Epidermal melanocyte (primary cell): ENCODE data around the gene PLEKHA4.
"Not testable (repeated sequence)": the region's sequence is repeated elsewhere in the genome, so short reads cannot be mapped to it uniquely, and the experiment has no call there.

Source experiments
- DNase-seq: peaks from one replicate; pipeline ENCODE4 v3.0.0; 2011; ENCODE audit warnings: low spot score; ENCODE audit not compliant: insufficient read length

Gene PLEKHA4

DNA sequence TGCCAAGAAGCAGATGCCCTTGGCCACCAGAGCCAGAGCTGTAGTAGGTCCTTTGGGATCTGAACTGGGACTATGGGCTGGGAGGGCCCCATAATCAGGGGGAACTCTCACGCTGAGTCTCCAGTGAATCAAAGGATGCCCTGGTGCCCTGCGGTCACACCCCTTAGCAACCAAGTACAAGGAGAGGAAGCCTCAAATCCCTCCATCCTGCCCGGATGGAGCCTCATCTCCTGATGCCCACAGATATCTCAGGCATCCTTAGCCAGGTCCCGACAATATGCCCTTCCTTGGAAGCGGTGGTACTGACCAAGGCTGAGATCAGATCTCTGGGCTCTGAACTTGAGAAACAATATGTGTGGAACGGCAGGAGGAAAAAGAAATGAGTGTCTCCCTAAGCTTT is 1.7 kb downstream of the PLEKHA4 start:
- no peak for DNase-seq

DNA sequence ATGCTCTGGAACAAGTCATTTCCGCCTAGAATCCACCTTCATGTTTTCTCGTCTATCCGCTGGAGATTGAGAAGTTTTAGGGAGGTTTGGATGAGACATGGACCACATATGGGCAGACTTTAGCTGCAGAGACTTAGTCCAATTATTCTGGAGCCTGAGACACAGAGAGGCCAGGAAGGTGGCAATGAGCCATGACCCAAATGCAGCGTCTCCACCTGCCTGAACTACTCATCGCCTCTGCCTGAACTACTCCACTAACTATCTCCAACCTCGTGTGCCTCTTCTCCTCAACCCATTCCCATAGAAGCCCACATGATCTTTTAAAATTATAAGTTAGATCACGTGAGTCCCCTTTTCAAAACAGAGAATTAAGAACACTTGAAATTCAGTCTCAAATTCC is 5.6 kb downstream of the PLEKHA4 start:
- DNase-seq, result no peak

- no peak for DNase-seq
These were observed 7.1 kb downstream of the PLEKHA4 start for GRCh38 chr19:48861313-48861712.

GRCh38 chr19:48859711-48860572 is 8.5 kb downstream of the PLEKHA4 start:
- DNase-seq, result no peak

DNA sequence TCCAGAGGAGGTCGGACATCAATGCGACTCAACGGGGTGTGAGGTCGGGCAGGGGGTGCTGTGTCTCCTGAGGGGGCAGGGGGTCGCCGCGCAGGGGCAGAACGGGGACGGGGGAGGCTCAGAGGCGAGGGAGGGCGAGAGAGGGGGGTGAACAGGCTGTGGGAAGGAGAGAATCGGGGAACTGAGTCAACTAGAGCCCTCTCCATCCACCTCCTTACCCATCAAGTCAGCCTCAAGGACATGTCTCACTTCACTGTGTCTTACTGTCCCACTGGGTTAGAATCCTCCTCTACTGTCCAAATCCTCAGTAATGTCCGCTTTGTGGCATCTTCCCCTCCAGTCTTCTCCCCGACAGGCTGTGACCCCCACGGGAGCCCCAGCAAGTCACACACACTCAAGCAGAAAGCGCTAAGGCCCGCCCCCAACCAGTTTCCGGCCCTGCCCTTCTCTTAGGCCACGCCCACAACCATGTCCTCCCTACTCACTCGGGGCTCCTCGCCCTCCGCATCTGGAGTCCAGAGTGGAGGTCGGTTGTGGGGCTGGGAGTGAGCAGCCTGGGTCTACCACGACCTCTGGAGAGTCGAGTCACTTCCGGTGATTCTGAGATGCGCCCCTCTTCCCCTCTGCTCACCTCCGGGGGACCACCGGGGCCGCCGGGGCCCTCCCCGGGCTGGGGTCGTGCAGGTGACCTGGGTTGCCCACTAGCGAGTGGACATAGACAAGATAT is 9.3 kb downstream of the PLEKHA4 start:
- no peak for DNase-seq

DNA sequence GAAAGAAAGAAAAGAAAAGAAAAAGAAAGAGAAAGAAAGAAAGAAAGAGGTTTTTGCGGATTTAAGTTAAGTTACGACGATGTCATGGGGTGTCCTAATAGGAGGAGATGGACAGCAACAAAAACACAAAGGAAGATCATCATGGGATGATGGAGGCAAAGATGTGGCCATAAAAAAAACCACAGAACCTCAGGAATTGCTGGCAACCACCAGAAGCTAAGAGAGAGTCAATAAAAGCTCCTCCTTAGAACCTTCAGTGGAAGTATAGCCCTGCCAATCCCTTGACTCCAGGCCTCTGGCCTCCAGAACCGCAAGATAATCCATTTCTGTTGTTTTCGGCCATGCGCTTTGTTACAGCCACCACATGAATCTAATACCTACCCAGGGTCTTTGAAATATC is 11.5 kb downstream of the PLEKHA4 start:
- DNase-seq, result no peak

- no peak for DNase-seq
These were observed 14.3 kb downstream of the PLEKHA4 start for GRCh38 chr19:48854103-48854502.

DNA sequence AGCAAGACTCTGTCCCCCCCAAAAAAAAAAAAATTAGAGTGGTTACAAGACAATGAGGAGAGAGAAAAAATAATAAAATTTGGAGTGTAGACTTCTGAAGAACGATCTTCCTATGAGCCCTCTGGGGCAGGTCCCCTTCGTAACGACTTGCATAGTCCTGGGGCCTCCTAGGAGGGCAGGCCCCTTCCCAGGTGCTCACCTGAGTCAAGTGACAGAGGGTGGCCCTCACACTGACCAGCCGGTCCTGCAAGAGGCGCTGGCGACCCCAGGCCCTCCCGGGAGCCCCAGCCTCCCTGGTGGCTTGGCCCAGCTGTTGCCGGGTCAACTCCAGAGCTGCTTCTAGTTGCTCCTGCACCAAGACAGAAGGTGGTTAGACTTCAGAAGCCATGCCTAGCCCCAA is 14.9 kb downstream of the PLEKHA4 start:
- DNase-seq, result no peak

DNA sequence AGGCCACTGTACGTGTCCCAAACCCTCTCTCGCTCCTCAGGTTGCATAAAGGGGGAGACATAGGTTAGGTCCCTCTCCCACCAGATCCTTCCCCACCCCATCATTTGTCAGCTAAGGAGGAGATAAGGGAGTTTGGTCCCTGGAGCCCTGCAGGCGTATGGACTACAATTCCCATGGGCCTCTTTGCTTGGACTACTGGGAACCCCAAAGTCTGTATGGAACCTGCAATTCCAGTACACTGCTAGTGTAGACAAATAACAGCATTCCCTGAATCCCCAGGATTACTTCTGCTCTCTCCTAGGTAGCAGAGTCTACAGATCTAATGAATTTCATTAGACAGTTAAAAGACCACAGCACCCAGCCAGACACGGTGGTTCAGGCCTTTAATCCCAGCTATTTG is 16.1 kb downstream of the PLEKHA4 start:
- DNase-seq, result no peak

- not testable (repeated sequence) for DNase-seq
These were observed 21.8 kb downstream of the PLEKHA4 start for GRCh38 chr19:48846659-48847058.

DNA sequence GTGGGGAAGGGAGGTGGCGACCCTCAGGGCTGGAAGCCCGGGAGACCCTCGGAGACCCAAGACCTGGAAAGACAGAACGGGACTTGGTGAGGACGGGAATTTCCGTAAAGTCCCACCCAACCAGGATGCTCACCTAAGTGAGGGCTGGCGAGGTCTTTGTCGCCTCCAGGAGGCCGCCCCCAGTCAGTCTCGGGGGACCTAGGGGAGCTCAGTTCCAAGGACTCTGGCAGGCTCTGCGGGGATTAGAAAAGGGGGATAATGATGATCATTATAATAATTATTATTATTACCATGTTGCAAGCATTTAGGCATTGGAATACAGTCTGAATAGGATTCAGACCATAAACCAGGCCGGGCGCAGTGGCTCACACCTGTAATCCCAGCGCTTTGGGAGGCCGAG is 23.0 kb downstream of the PLEKHA4 start:
- no peak for DNase-seq

- DNase-seq, result peak; percentile 20
These were observed 23.9 kb downstream of the PLEKHA4 start for GRCh38 chr19:48844472-48844871.

- peak; percentile 31 for DNase-seq
These were observed 25.6 kb downstream of the PLEKHA4 start for GRCh38 chr19:48842789-48843162.

- no peak for DNase-seq
These were observed 26.8 kb downstream of the PLEKHA4 start for GRCh38 chr19:48841571-48841970.

- DNase-seq, result no peak
These were observed 27.4 kb downstream of the PLEKHA4 start for GRCh38 chr19:48841047-48841446.

DNA sequence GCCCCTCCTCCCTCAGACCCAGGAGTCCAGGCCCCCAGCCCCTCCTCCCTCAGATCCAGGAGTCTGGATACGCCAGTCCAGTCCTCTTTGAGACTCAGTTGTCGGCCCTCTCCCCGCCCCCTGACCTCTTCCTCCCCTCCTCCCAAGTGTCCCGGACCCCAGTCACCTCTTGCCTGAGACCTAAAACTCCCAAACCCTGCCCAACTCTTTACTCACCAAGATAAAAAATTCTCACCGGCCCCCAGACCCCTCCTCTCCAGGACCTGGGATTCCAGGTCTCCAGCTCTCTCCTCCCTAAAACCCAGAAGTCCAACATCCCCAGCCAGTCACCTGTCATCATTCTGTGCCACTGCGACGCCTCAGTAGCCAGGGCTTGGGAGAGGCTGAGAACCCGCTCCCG is 30.7 kb downstream of the PLEKHA4 start:
- no peak for DNase-seq

DNA sequence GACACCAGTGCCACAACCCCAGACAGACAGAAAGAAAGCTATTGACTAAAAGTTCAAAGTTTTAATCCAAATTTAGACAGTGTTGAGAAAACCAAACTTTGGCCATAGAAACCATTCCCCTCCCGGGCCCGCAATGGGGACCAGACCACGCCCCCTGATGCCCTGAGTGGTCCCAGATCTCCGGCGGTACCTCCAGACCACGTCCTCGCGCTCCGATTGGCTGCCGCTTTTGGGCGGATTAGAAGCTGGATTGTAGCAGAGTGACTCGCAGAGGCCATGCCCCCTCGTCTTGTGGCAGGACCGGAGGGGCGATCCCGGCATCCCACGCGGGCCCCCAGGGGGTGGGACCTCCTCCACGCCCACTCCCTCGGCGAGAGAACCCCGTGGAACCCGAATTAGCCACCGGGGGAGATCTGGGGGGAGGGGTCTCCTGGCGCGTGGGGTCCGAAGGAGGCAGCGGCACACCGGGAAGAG is 31.3 kb downstream of the PLEKHA4 start:
- peak; percentile 94 for DNase-seq

DNA sequence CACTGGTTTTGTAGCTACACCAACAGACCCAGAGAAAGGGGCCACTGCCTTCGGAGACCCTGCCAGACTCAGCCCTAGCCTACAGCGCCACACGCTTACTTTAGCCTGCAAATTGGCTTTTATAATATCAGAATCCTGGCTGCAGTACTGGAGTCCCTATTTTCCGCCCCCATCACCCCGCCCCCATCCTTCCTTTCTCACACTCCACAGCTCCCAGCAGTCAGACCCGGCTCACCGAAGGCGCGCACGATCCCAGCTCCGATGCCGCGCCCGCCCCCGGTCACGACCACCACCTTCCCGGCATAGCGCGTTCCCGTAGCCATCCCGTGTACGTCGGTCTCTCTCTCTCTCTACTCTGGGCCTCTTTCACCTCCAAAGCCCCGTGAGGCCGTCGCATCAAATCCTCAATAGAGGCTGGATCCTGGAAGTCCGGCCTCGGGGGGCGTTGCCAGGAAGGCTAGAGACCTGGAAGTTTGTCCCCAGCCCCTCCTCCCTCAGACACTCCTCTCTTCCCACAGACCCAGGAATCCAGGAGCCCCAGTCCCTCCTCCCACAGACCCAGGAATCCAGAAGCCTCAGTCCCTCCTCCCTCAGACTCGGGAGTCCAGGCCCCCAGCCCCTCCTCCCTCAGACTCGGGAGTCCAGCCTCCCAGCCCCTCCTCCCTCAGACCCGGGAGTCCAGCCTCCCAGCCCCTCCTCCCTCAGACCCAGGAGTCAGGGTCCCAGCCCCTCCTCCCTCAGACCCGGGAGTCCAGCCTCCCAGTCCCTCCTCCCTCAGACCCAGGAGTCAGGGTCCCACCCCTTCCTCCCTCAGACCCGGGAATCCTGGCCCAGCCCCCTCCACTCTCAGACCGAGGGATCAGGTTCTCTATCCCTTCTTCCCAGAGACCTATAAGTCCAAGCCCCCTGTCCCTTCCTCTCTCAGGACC is 32.1 kb downstream of the PLEKHA4 start, which contains the start of gene HSD17B14:
HSD17B14 (minus strand) TSS at position 403 of the 929 bp plus-strand sequence; CDS start at position 323, 80 bp downstream.
- no peak for DNase-seq

- peak; percentile 80 for DNase-seq
These were observed 32.7 kb downstream of the PLEKHA4 start for GRCh38 chr19:48835734-48836088.

DNA sequence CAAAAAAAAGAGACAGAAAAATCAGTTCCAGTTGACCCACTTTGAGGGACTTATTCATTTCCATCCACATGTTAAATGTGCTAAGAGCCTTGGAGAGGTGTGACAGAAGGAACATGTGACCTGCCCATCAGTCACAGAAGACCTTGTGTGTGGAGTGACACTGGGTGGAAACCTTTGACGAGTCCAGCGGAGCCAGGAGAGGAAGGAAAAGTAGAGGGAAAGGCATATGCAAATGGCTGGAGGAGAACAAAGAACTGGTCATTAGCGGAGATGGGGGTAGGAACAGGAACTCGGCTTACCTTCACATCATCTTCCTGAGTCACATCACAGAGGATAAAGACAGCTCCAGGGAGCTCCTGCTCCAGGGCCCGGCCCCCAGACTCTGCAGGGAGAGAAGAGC is 34.4 kb downstream of the PLEKHA4 start:
- DNase-seq, result no peak

DNA sequence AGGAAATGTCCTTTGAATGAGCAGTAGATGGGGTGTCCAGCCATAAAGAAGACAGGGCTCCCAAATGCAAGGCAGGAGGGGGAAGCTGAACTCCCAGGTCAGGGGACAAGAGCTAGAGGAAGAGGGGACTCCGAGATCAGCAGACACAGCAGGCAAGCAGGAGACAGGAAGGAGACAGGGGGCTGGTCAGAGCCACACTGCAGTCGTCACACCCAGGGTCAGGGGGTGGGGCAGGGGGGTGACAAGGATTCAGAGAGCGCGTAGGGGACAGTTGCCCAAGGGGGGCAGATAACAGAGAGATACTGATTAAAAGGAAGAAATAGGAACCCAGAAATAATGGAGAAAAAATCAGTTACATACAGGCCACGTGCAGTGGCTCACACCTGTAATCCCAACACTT is 35.4 kb downstream of the PLEKHA4 start:
- DNase-seq, result no peak

DNA sequence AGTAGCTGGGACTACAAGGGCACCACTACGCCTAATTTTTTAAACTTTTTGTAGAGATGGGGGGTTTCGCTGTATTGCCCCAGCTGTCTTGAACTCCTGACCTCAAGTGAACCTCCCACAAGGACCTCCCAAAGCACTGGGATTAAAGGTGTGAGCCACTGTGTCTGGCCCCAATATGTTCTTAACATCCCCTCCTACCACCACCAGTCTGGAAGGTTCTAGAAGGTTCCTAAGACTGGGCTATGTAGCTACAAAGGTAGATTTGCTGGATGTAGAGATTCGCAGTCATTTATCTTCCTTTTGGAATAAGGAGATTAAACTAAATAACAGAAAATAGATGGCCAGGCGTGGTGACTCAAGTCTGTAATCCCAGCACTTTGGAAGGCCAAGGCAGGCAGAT is 37.5 kb downstream of the PLEKHA4 start:
- no peak for DNase-seq
